HG03103 (cell line): ENCODE results near the gene PLEKHA5.
"Not testable (repeated sequence)": the region's sequence is repeated elsewhere in the genome, so short reads cannot be mapped to it uniquely, and the experiment has no call there.

Source experiments
- ATAC-seq: cut with Tn5 transposase; IDR thresholded peaks from one replicate; pipeline ENCODE4 v1.9.1; 2021; ENCODE audit warnings: low read depth; ENCODE audit not compliant: unreplicated experiment

The PLEKHA5 gene

DNA sequence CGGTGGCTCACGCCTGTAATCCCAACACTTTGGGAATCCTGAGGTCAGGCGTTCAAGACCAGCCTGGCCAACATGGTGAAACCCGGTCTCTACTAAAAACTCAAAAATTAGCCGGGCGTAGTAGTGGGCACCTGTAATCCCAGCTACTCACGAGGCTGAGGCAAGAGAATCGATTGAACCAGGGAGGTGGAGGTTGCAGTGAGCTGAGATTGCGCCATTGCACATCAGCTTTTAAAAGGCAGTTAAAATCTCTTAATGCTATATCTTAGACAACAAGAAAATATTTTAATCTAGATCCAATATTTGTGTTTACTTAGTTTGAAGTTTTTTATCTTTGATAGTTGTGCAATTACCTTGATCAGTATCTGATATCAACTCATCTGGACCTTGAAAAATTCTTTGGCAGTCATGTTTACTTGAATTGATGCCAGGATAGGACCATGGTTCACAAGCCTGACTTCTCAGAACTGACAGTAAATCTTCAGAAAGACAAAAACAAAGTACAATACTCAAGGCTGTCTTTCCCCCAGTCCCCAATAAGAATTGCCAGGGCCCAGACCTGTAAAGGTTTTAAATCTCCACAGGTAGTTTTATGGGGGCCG is 174.7 kb downstream of the PLEKHA5 start:
- no peak for ATAC-seq

DNA sequence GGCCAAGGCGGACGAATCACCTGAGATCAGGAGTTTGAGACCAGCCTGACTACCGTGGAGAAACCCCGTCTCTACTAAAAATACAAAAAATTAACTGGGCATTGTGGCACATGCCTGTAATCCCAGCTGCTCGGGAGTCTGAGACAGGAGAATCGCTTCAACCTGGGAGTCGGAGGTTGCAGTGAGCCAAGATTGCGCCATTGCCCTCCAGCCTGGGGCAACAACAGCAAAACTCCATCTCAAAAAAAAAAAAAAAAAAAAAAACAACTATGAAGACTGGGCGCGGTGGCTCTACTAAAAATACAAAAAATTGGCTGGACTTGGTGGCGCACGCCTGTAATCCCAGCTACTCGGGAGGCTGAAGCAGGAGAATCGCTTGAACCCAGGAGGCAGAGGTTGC is 176.1 kb downstream of the PLEKHA5 start:
- not testable (repeated sequence) for ATAC-seq

DNA sequence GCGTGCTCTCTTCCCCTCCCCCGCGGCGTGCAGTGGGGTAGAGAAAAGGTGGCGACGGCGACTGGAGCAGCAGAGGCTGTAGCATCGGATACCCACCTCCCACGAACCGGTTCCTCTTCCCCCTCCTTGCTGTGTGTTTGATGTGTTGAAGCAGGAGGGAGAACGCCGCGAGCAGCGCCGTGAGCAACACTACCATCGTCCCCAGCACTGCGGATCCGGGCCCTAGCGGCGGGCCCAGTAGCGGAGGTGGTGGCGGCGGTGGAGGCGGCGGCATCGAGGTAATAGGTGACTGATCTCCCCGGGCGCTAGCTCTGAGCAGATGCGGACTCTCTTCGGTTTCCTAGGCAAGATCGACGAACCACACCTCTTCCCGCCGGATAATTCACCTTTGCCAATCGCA is 176.8 kb downstream of the PLEKHA5 start:
- no peak for ATAC-seq

DNA sequence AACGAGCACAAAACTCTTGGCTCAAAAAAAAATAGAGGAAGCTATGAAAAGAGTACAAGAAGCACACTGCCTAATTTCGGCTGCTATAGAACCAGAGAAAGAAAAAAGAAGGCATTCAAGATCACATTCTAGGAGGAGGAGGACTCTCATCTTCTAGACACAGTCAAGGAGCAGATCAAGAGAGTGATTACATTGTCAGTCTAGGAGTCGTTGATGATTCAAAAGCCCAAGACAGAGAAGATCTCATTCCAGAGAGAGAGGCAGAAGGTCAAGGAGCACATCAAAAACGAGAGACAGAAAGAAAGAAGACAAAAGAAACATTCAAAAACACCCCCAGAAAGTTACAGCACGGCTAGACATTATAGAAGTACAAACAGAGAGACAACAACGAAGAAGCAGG is 177.9 kb downstream of the PLEKHA5 start:
- no peak for ATAC-seq

DNA sequence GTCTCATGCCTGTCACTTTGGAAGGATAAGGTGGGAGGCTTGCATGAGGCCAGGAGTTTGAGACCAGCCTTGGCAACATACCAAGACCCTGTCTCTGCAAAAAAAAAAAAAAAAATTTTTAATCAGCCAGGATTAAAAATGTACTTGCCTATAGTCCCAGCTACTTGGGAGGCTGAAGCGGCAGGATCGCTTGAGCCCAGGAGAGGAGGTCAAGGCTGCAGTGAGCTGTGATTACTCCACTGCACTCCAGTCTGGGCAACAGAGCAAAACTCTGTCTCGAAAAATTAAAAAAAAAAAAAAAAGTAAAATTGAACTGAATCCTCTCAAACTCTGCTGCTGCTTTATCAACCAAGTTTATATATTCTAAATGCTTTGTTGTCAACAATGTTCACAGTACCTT is 181.6 kb downstream of the PLEKHA5 start:
- ATAC-seq: no peak

DNA sequence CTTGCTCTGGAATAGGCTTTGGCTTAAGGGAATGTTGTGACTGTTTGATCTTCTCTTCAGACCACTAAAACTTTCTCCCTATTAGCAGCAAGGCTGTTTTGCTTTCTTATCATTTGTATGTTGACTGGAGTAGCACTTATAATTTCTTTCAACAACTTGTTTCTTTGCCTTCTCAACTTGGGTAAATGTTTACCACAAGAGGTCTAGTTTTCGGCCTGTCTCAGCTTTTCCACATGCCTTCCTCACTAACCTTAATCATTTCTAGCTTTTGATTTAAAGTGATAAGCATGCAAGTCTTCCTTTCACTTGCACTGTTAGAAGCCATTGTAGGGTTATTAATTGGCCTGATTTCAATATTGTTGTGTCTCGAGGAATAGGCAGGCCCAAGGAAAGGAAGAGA is 183.1 kb downstream of the PLEKHA5 start:
- ATAC-seq: no peak

DNA sequence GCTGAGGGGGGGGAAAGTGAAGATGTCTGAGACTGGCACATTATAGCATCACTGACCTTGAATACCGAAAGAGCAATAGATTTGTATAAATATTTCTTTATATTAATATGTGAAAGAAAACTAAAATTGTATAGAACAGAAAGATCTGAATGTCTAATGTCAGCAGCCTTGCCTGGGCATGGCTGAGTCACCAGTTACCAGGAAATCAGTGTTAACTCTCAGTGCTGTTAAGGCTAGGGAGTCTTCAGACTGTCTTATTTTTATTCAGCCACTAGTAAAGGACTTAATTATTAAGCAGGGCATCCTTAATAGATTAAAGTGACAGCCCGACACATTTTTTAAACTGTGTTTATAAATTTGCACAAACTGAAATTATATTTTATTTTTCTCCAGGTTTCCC is 186.9 kb downstream of the PLEKHA5 start:
- no peak for ATAC-seq

DNA sequence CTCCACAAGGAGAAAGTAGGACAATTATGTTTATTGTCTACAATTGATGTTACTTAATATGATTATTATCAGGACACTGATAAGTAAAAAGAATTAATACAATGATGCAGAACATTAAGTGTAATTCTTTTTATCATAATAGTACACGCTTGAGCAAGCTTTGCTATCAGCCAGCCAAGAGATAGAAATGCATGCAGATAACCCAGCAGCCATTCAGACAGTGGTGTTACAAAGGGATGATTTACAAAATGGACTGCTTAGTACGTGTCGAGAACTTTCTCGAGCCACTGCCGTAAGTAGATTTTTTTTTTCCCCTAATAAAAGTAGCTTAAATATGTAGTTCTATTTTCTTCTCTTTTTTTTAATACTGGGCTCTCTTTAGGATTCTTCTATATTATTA is 192.8 kb downstream of the PLEKHA5 start:
- no peak for ATAC-seq

DNA sequence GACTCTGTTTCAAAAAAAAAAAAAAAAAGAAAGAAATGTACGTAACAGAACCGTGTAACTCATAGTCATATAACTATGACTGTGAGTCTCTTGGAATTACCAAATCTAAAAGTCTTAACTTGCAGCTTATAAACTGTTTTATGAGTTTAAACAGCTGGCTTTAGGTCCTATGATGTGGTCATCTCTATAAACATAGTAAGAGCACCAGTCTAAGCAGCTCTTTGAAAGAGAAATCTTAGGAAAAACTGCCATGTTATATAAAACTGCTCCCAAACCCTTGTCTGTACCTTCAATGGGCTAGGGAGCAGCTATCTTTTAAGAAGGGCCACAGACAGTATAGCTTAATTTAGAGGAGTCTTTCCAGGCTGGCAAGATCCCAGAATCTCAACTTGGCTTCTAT is 194.3 kb downstream of the PLEKHA5 start:
- ATAC-seq: no peak

DNA sequence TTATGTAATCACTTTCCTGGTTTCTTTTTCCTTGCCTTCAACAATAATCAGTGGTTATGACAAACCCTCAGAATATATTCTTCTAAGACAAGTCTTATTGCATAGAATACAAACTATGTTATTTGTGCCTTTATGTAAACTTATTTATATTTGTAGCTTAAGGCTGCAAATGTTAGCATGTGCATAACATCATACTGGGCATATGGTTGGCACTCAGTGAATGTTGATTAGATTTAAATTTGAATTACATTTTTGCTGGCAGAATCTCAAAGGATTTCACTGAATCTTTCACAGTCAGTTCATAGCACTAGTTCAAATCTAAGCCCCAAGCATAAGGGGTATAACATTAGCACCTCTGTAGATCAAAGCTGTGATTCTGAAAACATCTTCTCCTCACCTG is 196.6 kb downstream of the PLEKHA5 start:
- no peak for ATAC-seq

DNA sequence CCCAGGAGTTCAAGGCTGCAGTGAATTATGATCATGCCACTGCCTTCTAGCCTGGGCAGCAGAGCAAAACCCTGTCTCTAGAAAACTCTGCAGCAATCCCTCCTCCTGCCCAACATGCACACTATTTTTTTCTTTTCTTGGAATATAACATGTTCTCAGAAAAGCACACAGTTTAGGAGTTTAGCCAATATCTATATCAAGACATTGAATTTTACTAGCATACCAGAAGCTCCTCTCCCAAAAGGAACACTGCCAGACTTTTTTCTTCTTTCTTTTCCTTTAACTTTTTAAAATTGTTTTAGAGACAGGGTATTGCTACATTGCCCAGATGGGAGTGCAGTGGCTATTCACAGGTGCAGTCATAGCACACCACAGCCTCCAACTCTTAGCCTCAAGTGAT is 202.7 kb downstream of the PLEKHA5 start:
- ATAC-seq: no peak

DNA sequence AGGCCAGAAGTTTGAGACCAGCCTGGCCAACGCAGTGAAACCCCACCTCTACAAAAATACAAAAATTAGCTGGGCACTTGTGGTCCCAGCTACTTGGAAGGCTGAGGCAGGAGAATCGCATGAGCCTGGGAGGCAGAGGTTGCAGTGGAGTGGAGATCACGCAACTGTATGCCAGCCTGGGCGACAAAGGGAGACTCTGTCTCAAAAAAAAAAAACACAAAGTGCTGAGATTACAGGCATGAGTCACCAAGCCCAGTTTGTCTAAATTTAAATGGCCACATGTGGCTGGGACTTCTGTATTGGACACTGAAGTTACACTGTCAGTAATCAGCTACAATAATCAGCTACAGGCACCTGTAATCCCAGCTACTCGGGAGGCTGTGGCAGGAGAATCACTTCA is 208.9 kb downstream of the PLEKHA5 start:
- no peak for ATAC-seq

DNA sequence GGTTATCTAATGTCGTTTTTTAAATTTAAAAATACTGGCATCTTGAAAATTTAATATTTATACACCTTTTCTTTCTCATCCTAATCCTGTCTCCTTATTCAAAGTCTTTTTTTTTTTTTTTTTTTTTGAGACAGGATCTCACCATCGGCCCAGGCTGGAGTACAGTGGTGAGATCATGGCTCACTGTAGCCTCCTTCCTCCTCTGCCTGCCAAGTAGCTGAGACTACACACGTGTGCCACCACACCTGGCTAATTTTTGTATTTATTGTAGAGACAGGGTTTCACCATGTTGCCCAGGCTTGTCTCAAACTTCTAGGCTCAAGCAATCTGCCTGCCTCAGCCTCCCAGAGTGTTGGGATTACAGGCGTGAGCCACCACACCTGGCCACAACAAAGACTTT is 221.3 kb downstream of the PLEKHA5 start:
- ATAC-seq: not testable (repeated sequence)

DNA sequence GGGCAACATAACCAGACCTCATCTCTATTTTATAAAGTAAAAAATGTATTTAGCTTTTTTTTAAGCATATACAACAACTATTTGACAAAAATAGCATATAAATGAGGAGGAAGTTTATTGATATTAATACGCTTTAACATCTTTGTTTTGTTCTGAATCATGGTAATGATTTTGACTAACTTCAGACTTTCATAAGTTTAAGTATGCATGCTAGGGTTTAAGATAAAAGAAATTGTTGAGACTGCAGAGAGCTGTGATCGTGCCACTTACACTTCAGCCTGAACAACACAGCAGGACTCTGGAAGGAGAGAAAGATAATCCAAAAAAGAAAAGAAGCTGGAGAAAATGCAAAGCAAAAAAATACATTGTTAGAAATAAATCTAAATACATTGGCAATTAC is 221.8 kb downstream of the PLEKHA5 start:
- no peak for ATAC-seq

DNA sequence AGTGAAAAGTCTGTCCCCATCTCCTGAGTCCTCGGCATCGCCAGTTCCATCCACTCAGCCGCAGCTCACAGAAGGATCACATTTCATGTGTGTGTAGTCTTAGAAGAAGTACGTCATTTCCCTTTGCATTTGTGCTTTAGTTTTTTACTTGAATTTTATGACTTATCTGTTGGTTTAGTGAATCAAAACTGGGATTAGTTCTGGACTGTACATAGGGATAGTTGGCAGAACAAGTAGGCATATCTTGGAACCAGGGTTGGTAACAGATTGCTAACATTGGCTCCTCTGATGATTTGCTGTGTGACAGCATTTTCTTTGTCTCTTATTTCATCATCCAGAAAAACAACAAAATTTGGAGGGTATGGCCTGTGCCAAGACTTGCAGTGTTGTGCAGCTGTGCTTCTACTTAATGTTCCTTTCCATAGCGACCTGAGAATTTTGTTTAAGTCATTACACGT is 240.2 kb downstream of the PLEKHA5 start:
- no peak for ATAC-seq

DNA sequence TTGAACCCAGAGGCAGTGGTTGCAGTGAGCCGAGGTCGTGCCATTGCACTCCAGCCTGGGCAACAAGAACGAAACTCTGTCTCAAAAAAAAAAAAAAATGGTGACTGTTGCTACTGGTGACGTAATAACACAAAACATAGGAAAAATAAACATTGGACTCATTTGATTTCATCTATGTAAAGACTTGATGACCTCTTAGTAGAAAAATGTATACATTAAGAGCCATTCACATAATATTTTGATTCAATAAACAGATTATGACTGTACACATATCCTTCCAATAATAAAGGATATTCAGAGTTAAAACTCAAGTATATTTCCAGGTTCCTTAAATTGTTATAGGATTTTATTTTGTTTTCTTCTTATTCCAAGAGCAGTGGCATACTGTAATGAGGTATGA is 244.1 kb downstream of the PLEKHA5 start:
- ATAC-seq: no peak

DNA sequence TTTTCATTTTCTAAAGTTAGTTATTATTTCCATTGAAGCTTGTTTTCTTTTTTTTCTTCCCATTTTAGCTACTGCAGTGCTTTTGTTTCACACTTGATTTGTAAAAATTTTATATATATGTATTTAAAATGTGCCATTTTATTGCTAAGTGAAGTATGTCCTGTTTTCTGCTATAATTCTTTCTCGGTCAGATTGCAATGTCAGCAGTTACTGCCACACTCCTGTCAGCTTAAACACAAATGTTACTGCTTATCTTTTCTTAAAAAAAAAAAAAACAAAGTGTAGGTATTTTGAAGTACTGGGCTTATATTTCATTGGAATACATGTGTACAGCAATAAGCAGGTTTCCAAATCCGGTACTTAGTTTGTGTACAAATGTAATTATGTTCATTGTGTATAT is 246.4 kb downstream of the PLEKHA5 start:
- no peak for ATAC-seq

DNA sequence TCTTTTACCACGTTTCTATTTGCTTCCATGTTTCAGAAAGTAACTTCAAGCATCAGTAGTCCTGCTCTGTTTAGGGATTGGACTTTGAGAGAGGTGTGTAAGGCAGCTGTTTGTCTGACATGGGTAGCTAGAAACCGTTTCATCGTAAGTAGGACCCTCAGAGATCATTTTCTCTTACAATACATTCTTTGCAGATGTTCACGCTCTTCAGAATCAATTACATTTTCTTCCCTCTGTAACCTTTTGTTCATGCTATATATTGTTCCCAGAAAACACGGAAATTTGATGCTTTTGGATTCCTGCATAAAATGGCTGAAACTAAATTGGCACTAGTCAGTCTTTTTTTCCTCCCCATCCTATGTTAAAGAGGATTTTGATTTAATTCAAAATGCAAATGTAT is 247.2 kb downstream of the PLEKHA5 start:
- no peak for ATAC-seq

DNA sequence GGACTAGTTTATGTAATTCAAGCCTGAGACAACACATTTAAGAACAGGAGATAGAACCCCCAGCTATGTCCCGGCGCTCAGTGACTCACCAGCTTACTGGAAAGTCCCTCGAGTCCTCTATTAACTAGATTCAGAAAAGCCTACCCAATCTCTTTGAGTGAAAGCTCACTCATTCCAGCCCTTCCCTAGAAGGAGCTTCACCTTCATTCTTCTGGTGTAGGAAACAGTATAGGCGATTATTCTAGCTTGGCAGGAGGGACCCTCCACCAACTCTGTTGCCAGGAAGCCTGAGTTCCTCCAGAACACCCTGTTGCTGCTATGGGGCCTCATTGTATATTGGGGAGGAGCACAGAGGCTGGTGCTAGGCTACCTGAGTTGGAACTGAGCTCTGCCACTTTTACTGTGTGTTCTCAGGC is 252.6 kb downstream of the PLEKHA5 start:
- ATAC-seq: peak; percentile 69

DNA sequence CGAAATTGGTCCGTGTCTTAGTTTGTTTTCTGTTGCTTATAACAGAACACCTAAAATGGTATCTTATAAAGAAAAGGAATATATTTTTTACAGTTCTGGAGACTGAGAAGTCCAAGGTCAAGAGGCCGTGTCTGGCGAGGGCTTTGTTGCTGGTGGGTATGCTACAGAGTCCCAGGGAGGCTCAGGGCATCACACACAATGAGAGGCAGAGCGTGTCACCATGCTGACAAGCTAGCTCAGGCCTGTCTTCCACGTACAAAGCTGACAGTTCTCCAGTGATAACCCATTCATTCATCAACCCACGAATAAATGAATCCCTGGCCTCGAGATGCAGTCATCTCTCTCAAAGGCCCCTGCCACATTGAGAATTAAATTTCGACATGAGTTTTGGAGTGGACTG is 253.0 kb downstream of the PLEKHA5 start:
- no peak for ATAC-seq

DNA sequence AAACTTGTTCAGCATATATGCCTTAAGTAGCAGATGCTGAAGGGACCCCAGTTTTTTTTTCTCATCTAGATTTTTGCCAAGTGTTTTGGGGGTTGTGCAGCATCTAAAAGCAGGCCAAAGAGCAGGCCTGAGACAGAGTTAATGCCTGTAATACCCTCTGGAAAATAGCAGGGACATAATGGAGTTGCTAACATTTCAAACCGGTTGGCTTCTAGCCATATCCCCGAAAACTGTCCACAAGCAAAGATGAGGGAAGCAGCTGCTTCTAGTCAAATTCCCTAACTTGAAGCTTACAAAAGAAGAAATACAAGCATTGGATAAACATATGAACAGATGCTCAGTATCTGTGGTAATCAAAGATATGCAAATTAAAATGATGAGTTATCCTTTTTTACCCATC is 257.6 kb downstream of the PLEKHA5 start:
- ATAC-seq: no peak

DNA sequence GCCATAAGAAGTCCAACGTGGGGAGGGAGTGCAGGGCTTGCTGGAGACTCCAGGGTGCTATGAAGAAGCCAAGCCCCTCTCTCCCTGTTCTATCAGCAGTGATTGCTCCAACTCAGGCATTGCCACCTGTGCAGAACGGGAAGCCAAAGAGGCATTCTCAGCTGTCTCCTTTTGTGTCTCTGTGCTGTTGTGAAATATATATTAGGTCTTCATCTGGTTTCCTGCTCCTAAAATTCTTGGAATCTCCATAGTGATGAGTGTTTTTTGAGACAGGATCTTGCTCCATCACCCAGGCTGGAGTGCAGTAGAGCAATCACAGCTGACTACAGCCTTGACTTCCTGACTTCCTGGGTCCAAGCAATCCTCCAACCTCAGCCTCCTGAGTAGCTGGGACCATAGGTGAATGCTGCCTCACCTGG is 258.6 kb downstream of the PLEKHA5 start:
- ATAC-seq: no peak

DNA sequence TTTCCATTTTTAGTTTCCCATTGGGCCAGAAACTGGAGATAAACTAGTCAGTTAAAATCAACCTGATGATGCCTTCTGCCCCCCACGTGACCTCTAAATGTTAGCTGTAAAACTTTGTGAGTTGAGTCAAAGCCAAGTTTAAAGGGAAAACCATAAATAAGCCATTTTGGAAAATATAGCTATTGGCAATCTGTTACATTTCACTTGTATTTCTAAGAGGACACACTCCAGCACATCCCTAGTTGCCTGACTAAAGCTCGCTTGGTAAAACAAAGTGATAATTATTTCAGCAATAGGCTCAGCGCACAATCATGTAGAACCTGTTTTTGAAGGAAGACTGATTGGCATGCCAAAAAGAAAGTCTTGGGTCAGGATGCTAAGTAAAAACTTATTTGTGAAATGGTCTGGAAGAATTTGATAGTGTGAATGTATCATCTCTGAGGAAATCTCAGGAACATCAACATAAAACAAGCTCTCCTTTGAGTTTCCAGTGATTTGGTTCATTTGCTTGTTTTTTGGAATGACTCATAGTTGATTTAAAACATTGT is 260.6 kb downstream of the PLEKHA5 start:
- no peak for ATAC-seq
